Subcutaneous adipose tissue (tissue), 4 donors: Measurements from ENCODE around the gene LARGE1. TPM values are rescaled to one million over a fixed set of nuclear protein-coding genes. Genes with fewer than 3 reads are reported as not detected.

ENCODE experiments used
- CTCF ChIP-seq: fragments of 450-650 bp; IDR thresholded peaks from one replicate; pipeline ENCODE4 v1.5.1; 2016; ENCODE audit warnings: low read depth, mild to moderate bottlenecking, control low read depth, antibody characterized with exemption, moderate library complexity
- total RNA-seq, 4 donors: library from RNA; depleted of rRNA; stranded (reverse); fragments of >200 nt; gene quantifications; one replicate each; pipeline ENCODE4 v1.1.0, GENCODE V29; 2016

LARGE1 gene
- total RNA-seq, 4 donors from 2014 or later: 19.4 to 28.8 (median 22.1) TPM

GRCh38 chr22:33640900-33641299 lies 279.4 kb downstream of the LARGE1 start:
- no peak for TF ChIP-seq CTCF

- no peak for TF ChIP-seq CTCF
Observed at GRCh38 chr22:33639588-33640254, 280.6 kb downstream of the LARGE1 start.

DNA sequence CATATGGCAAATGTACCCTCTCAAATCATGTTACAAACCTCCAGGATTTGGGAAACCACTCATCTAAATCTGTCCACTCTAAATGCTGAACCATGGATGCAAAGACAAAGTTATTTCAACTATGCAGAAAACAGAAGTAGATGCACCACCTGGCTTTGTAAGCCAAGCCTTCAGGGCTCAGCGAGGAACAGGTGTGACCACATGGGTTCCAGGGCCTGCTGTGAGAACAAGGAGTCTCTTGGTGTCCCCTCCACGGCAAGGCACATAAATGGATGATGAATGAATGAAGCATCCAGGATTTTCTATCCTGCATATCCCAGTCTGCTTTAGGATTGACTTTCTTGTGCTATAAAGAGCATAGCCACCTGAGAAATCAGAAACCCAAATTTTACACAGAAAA lies 284.5 kb downstream of the LARGE1 start:
- TF ChIP-seq CTCF: no peak

DNA sequence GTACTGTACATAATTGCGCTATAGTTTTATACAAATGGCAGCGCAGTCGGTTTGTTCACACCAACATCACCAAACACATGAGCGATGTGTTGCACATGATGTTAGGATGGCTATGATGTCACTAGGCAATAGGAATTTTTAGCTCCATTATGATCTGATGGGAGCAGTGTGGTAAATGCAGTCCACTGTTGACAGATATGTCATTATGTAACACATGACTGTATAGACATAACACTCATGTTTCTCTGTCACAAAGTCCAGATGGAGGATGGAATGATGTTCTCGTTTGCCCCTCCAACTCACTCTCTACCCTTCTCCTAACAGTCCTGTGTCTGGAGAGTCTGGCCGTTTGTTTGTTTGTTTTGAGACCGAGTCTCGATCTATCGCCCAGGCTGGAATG lies 288.5 kb downstream of the LARGE1 start:
- no peak for TF ChIP-seq CTCF

DNA sequence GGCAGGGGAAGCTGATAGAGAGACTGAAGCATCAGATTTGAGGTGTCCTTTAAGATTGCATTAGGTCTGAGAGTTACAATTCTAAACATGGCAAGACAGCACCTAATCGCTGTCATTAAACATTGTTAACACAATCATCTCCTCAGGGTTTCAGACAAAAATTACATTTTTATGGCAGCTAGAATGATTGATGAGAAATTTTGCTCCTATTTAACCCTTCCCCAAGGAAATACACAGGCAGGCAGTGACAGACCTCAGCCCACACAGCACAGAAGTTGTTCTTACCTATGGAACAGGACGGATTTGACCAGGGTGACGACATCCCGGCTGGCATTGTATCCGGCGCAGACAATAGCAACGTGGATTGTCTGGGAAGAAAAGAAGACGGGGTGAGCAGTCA lies 294.3 kb downstream of the LARGE1 start:
- TF ChIP-seq CTCF: no peak

DNA sequence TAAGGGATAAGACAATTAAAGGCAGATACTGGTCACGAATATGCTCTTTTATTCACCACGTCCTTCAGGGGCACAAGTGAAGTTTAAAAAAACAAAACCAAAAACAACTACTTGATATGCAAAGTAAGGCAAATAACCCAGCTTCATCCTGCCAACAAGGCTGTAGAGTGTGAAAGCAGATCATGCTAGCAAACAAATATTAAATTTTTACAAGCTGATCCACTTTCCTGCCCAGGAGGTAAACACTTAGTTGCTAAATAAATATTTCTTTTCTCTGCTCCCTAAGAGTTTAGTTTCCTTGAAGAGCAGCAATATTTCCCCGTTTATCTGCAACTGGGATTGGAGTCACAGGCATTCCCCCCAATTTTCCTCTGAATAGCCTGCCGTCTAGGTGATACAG lies 300.2 kb downstream of the LARGE1 start:
- no peak for TF ChIP-seq CTCF

GRCh38 chr22:33606504-33606903 lies 313.8 kb downstream of the LARGE1 start:
- no peak for TF ChIP-seq CTCF
